ENCODE measurements around the gene MARK4.

GRCh38 chr19:45243144-45243732 is 7.8 kb upstream of the MARK4 start:
- no peak for TF ChIP-seq CTCF (conservative IDR thresholded peaks at IDR 0.05; ENCODE audit: low read depth in 2 of 2)
- no peak for TF ChIP-seq NANOG (IDR thresholded peaks at IDR 0.05; ENCODE audit: borderline replicate concordance)
- TF ChIP-seq EZH2 (IDR thresholded peaks at IDR 0.05; ENCODE audit: low read depth, unreplicated experiment) = no peak
- no peak for TF ChIP-seq EZH2phosphoT487 (IDR thresholded peaks at IDR 0.05; ENCODE audit: unreplicated experiment)
- TF ChIP-seq JUNB (IDR thresholded peaks at IDR 0.05; ENCODE audit: unreplicated experiment) = no peak
- TF ChIP-seq REST (IDR thresholded peaks at IDR 0.05; ENCODE audit: unreplicated experiment) = no peak
- TF ChIP-seq POLR2AphosphoS5 (IDR thresholded peaks at IDR 0.05; ENCODE audit: low read depth) = no peak
